ENCODE results near the gene ZNF638. TPM values are rescaled to one million over a fixed set of nuclear protein-coding genes. Genes with fewer than 3 reads are reported as not detected.

Gene ZNF638
- total and polyA plus RNA-seq, 10 of the 15 experiments (the other 5 are each of a cell fraction or from before 2014, with no cell fraction given), result 37.6 to 133 (median 64.5) TPM

DNA sequence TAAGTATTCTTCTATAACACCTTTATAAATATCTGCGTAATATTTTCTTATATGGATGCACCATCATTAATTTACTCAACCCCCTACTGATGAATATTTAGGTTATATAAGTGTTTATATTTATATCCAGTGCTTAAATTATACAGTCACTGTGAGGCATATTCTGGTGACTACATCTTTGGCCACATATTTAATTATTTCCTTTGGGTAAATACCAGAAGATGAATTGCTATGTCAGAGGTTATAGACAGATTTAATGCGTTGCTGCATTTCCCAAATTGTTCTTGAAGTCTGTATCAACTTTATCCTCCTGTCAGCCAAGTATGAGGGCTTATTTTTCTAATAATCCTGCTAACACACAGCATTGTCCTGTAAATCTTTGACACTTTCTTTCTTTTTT lies 140.4 kb downstream of the ZNF638 start:
- no peak overlapping the region for H3K27ac ChIP-seq (ENCODE audit: control insufficient read depth, insufficient read depth)
- SMC1A ChIA-PET (ENCODE audit: uncharacterized antibody, unreplicated experiment), result no interaction called here
- FAIRE-seq (no peak), ATAC-seq (no peak), DNase-seq (ENCODE audit: low read depth, low spot score) (no peak)
- H2AFZ ChIP-seq (ENCODE audit: control insufficient read depth, low read depth, low read length), result no peak overlapping the region
- H3K36me3 ChIP-seq (ENCODE audit: control insufficient read depth in 2 of 2, insufficient read depth in 2 of 2, low read length in 1 of 2), result no peaks in the 10 kb centered on the region
- in situ Hi-C loops (cut with MboI), result no loop called here
- intact Hi-C loops (cut with micrococcal nuclease; ENCODE audit: unreplicated experiment), result no loop called here
- no TSS peak for BruUV-seq (replicated peaks)
- no peaks in the 10 kb centered on the region for H3K9me3 ChIP-seq (replicated peaks; ENCODE audit: control insufficient read depth, insufficient read depth, low read length)
- CTCF ChIA-PET, result no interaction called here
- POLR2A ChIA-PET, result no interaction called here
- RAD21 ChIA-PET (ENCODE audit: unreplicated experiment), result no interaction called here
- no peaks in the 10 kb centered on the region for H3K79me2 ChIP-seq (ENCODE audit: control insufficient read depth, insufficient read depth, low read length)
- peaks cover 7 to 10% of the 10 kb centered on the region in 2 experiments for H3K27me3 ChIP-seq (replicated peaks in 1 of 2; ENCODE audit: control insufficient read depth in 2 of 2, insufficient read depth in 2 of 2, low read length in 1 of 2)
- TF ChIP-seq, protein P1, sequence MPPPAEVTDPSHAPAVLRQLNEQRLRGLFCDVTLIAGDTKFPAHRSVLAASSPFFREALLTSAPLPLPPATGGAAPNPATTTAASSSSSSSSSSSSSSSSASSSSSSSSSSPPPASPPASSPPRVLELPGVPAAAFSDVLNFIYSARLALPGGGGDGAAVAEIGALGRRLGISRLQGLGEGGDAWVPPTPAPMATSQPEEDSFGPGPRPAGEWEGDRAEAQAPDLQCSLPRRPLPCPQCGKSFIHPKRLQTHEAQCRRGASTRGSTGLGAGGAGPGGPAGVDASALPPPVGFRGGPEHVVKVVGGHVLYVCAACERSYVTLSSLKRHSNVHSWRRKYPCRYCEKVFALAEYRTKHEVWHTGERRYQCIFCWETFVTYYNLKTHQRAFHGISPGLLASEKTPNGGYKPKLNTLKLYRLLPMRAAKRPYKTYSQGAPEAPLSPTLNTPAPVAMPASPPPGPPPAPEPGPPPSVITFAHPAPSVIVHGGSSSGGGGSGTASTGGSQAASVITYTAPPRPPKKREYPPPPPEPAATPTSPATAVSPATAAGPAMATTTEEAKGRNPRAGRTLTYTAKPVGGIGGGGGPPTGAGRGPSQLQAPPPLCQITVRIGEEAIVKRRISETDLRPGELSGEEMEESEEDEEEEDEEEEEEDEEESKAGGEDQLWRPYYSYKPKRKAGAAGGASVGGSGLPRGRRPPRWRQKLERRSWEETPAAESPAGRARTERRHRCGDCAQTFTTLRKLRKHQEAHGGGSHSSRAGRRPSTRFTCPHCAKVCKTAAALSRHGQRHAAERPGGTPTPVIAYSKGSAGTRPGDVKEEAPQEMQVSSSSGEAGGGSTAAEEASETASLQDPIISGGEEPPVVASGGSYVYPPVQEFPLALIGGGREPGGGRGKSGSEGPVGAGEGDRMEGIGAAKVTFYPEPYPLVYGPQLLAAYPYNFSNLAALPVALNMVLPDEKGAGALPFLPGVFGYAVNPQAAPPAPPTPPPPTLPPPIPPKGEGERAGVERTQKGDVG (CRISPR knock-in tag; IDR thresholded peaks at IDR 0.05), result no peak
- TF ChIP-seq GATAD2B (conservative IDR thresholded peaks at IDR 0.05; ENCODE audit: low read depth) (no peak), POU2F2 (IDR thresholded peaks at IDR 0.05; ENCODE audit: borderline replicate concordance, low read depth, low read length) (no peak), IRF4 (IDR thresholded peaks at IDR 0.05; ENCODE audit: low read depth, low read length) (no peak), SMC3 (IDR thresholded peaks at IDR 0.05; ENCODE audit: borderline replicate concordance, low read length) (no peak), MEF2A (IDR thresholded peaks at IDR 0.05; ENCODE audit: insufficient read depth, low read depth, low read length) (no peak), MTA3 (IDR thresholded peaks at IDR 0.05; ENCODE audit: borderline replicate concordance, low read length) (no peak), EZH2 (IDR thresholded peaks at IDR 0.05; ENCODE audit: borderline replicate concordance, control insufficient read depth, low read depth, low read length) (no peak), CHD2 (IDR thresholded peaks at IDR 0.05; ENCODE audit: borderline replicate concordance, low read depth, low read length) (no peak), POLR2AphosphoS2 (IDR thresholded peaks at IDR 0.05; ENCODE audit: low read depth, low read length) (no peak)
- TF ChIP-seq, protein P2, sequence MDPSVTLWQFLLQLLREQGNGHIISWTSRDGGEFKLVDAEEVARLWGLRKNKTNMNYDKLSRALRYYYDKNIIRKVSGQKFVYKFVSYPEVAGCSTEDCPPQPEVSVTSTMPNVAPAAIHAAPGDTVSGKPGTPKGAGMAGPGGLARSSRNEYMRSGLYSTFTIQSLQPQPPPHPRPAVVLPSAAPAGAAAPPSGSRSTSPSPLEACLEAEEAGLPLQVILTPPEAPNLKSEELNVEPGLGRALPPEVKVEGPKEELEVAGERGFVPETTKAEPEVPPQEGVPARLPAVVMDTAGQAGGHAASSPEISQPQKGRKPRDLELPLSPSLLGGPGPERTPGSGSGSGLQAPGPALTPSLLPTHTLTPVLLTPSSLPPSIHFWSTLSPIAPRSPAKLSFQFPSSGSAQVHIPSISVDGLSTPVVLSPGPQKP (IDR thresholded peaks at IDR 0.05; ENCODE audit: low read depth, low read length), result no peak
- no peak overlapping the region for H3K4me2 ChIP-seq (ENCODE audit: control insufficient read depth, insufficient read depth)
- H4K20me1 ChIP-seq (ENCODE audit: control insufficient read depth, insufficient read depth), result no peaks in the 10 kb centered on the region; the same call in 1 of the 2 replicates
- H3K4me1 ChIP-seq (ENCODE audit: control insufficient read depth, insufficient read depth, low read length), result no peaks in the 10 kb centered on the region
- H3K9ac ChIP-seq (ENCODE audit: control insufficient read depth, insufficient read depth, low read length), result no peak overlapping the region
- no peak overlapping the region for H3K4me3 ChIP-seq
- WGBS (ENCODE audit: insufficient coverage, insufficient replicate concordance, low lambda C conversion rate, missing lambda C conversion rate), result 24% methylated on average over 2 of the region's 2 CpGs

Measured in GM12878 (cell line).